ENCODE measurements around the gene ABLIM2. TPM values are rescaled to one million over a fixed set of nuclear protein-coding genes. Genes with fewer than 3 reads are reported as not detected.
A peak's percentile ranks its signal among the peaks of the same experiment; 100 is the strongest.

Gene ABLIM2
- total and polyA plus RNA-seq, 2 of the 8 experiments (the other 6 are each of a cell fraction or from before 2014, with no cell fraction given), result 2.8 to 3.0 TPM

- no peak for TF ChIP-seq TAF1 (IDR thresholded peaks at IDR 0.05; ENCODE audit: low read depth, low read length)
- TF ChIP-seq GTF2F1 (IDR thresholded peaks at IDR 0.05; ENCODE audit: borderline replicate concordance, low read depth, low read length), result no peak
- TF ChIP-seq ATF2 (IDR thresholded peaks at IDR 0.05; ENCODE audit: low read length), result no peak
- no peak for TF ChIP-seq NANOG (IDR thresholded peaks at IDR 0.05; ENCODE audit: insufficient read depth, low read depth, low read length, poor library complexity, severe bottlenecking)
- TF ChIP-seq SRF (IDR thresholded peaks at IDR 0.05; ENCODE audit: low read depth, low read length), result no peak
- no peak for TF ChIP-seq EP300 (IDR thresholded peaks at IDR 0.05; ENCODE audit: borderline replicate concordance in 1 of 2, low read depth in 2 of 2, low read length in 2 of 2)
- no peak for TF ChIP-seq RXRA (IDR thresholded peaks at IDR 0.05; ENCODE audit: insufficient read depth, low read depth, low read length)
- TF ChIP-seq KDM1A (IDR thresholded peaks at IDR 0.05; ENCODE audit: borderline replicate concordance, low read length), result peak; percentile 44; the same call in 1 of the 2 replicates
- Histone ChIP-seq H2BK20ac (ENCODE audit: low read length) (no peak overlapping the region), H3K4me1 (replicated peaks in 1 of 4; ENCODE audit: control insufficient read depth in 3 of 4, insufficient read depth in 4 of 4, low read length in 3 of 4) (peaks cover 4 to 11% (median 9%) of the 10 kb centered on the region in 4 experiments; a peak in 6 of 7 replicates), H4K20me1 (replicated peaks in 1 of 2; ENCODE audit: control insufficient read depth in 1 of 2, insufficient read depth in 2 of 2, low read length in 2 of 2) (no peaks in the 10 kb centered on the region), H4K91ac (replicated peaks; ENCODE audit: insufficient read length, low read length) (peak overlapping the region; percentile 42), H3K4ac (replicated peaks; ENCODE audit: insufficient read length, low read depth, low read length) (peak overlapping the region; percentile 72), H3K27ac (ENCODE audit: low read depth, low read length) (no peak overlapping the region), H3K9ac (replicated peaks in 1 of 4; ENCODE audit: extremely low read depth in 1 of 4, low read depth in 3 of 4, low read length in 3 of 4) (no peak overlapping the region), H3K23ac (ENCODE audit: insufficient read length) (no peak overlapping the region), H2BK5ac (ENCODE audit: low read depth, low read length) (no peak overlapping the region), H3K79me2 (ENCODE audit: control insufficient read depth in 1 of 2, insufficient read depth in 2 of 2, low read length in 2 of 2) (no peaks in the 10 kb centered on the region), H4K5ac (ENCODE audit: insufficient read length, low read depth, low read length) (no peak overlapping the region), H2BK15ac (ENCODE audit: low read length) (peak overlapping the region; percentile 16; the same call in 1 of the 2 replicates), H3K4me2 (ENCODE audit: insufficient read depth in 1 of 2, low read depth in 2 of 2, low read length in 2 of 2) (no peak overlapping the region), H3K27me3 (replicated peaks in 1 of 4; ENCODE audit: control insufficient read depth in 3 of 4, extremely low read depth in 1 of 4, insufficient read depth in 3 of 4, low read length in 3 of 4) (no peaks in the 10 kb centered on the region), H2BK120ac (replicated peaks; ENCODE audit: low read depth, low read length) (no peak overlapping the region), H2BK12ac (ENCODE audit: low read depth, low read length) (0 out of 2 replicates have a peak overlapping the region, but pooled peaks have one; percentile 27), H4K8ac (ENCODE audit: extremely low read depth, insufficient read depth, low read length) (no peak overlapping the region), H3K56ac (replicated peaks; ENCODE audit: insufficient read length, low read depth, low read length) (no peak overlapping the region), H3K79me1 (ENCODE audit: low read depth, low read length) (no peaks in the 10 kb centered on the region), H3K9me3 (ENCODE audit: insufficient read depth in 2 of 2, low read depth in 1 of 2, low read length in 1 of 2) (no peaks in the 10 kb centered on the region), H2AFZ (ENCODE audit: low read length) (no peak overlapping the region), H2AK5ac (ENCODE audit: low read depth, low read length) (no peak overlapping the region), H3K23me2 (ENCODE audit: low read depth, low read length) (no peaks in the 10 kb centered on the region; the same call in 1 of the 2 replicates), H3K36me3 (ENCODE audit: control insufficient read depth in 2 of 4, insufficient read depth in 4 of 4, low read length in 3 of 4) (no peaks in the 10 kb centered on the region), H3K14ac (ENCODE audit: insufficient read length) (no peak overlapping the region), H3K18ac (ENCODE audit: extremely low read depth, low read length) (no peak overlapping the region), H3K4me3 (ENCODE audit: extremely low read depth in 1 of 4, insufficient read depth in 2 of 4, low read depth in 3 of 4, low read length in 4 of 4) (no peak overlapping the region)
- ChIA-PET CTCF (ENCODE audit: partially characterized antibody) (interaction anchor here (2.5 to 5.0 kb wide), 2 partner anchors 9 to 33 kb away, joined by 8 to 34 read pairs; no protein-coding TSS in a partner anchor), POLR2A (ENCODE audit: partially characterized antibody) (no interaction called here)
- FAIRE-seq (no peak), DNase-seq (ENCODE audit: low read depth in 1 of 2, low spot score in 2 of 2) (no peak)
- WGBS, 2 experiments (ENCODE audit: extremely low coverage in 1 of 2, insufficient coverage in 1 of 2, insufficient read length in 1 of 2, insufficient replicate concordance in 2 of 2, low coverage in 1 of 2, low lambda C conversion rate in 2 of 2, missing lambda C conversion rate in 1 of 2), result 86% methylated on average over 23 of the region's 23 CpGs; no CpG with 5 or more reads in 1 of the 2 experiments
These were observed 81.2 kb downstream of the ABLIM2 start for GRCh38 chr4:8077181-8078108.

Measured in H1 (cell line).